ENCODE measurements around the gene PPIP5K1.

DNA sequence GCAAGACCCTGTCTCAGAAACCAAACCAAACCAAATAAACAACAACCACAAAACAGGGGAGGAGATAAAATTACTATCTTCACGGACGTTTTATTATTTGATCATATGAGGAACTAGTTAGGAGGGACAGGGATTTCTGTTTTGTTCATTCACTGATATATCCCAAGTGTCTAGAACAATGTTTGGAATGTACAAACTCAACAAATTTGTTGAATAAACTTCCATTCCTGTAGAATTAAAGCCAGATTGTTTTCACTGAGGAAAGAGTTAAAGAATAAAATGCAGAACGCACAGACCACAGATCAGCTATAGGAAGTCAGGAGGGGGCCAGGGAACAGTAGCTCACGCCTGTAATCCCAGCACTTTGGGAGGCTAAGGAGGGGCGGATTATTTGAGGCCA is 35.1 kb upstream of the PPIP5K1 start:
- no peak for TF ChIP-seq ATF3 (CRISPR knock-in tag; conservative IDR thresholded peaks at IDR 0.05)
- no peak for TF ChIP-seq SP1 (CRISPR knock-in tag; conservative IDR thresholded peaks at IDR 0.05)
- TF ChIP-seq, protein P1, sequence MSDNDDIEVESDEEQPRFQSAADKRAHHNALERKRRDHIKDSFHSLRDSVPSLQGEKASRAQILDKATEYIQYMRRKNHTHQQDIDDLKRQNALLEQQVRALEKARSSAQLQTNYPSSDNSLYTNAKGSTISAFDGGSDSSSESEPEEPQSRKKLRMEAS (CRISPR knock-in tag; IDR thresholded peaks at IDR 0.05), result no peak
- no peak for TF ChIP-seq ATF1 (CRISPR knock-in tag; IDR thresholded peaks at IDR 0.05)
- no peak for TF ChIP-seq IRF1 (CRISPR knock-in tag; IDR thresholded peaks at IDR 0.05)
- no peak for TF ChIP-seq CTCF (IDR thresholded peaks at IDR 0.05)
- TF ChIP-seq FOXJ3 (CRISPR knock-in tag; IDR thresholded peaks at IDR 0.05; ENCODE audit: borderline replicate concordance), result no peak
